HTERT RPE-1 (cell line): ENCODE measurements around the gene OSBPL6.
"Not testable (repeated sequence)": the region's sequence is repeated elsewhere in the genome, so short reads cannot be mapped to it uniquely, and the experiment has no call there.

Experiments
- in situ Hi-C: fragments of 300-500 bp; cut with MboI; formaldehyde crosslinking; loops from 4 replicates; pipeline ENCODE4 v1.14.3; 2020; ENCODE audit warnings: low sequenced_read_pairs

The OSBPL6 gene

GRCh38 chr2:178193823-178194599 is at the start of gene OSBPL6:
TSS of gene OSBPL6 (plus strand) at chr2:178194512. CDS start at chr2:178306185, 111,673 bp downstream.
- in situ Hi-C loops: no loop called here

- in situ Hi-C loops: no loop called here
These were observed 42.3 kb upstream of the OSBPL6 start for GRCh38 chr2:178152033-178152432.

DNA sequence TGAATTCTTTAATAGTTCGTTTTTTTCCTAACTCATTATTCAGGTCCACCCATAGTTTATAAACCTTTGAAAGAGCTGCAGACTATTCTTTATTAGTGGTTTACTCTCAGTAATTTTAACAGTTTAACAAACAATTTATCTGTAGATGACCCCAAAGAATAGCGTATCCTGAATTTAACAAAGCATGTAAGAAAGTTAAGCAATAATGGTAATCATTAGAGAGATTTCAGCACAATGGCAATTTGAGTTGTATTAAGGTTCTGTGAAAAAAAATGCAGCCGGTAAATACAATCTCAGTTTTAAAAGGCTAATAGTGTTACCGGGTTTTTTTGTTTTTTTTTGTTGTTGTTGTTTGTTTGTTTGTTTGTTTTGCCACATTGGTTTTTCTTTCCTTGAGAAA is 41.8 kb upstream of the OSBPL6 start:
- in situ Hi-C loops: no loop called here

DNA sequence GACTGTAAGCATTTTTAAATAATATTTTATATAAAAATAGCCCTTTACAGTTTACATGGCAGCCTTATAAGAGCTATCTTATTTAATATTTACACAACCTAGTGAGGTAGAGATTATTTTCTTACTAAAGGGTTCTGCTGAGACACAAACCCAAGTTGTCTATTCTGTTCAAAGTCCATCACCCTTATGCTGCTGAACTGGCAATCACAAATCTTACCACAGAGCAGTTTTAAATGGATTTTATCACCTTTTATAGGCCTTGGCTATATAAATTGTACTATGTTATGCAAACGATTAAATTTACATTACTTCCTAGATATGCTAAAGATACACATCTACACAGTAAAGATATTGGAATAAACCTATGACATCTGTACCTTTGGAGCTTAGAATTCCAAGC is 41.3 kb upstream of the OSBPL6 start:
- in situ Hi-C loops: no loop called here

DNA sequence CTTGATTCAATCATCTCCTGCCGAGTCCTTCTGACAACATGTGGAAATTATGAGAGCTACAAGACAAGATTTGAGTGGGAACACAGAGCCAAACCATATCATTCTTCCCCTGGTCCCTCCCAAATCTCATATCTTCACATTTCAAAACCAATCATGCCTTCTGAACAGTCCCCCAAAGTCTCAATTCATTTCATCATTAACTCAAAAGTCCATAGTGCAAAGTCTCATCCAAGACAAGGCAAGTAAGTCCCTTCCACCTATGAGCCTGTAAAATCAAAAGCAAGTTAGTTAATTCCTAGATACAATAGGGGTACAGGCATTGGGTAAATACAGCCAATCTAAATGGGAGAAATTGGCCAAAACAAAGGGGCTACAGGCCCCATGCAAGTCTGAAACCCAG is 40.4 kb upstream of the OSBPL6 start:
- in situ Hi-C loops: not testable (repeated sequence)

DNA sequence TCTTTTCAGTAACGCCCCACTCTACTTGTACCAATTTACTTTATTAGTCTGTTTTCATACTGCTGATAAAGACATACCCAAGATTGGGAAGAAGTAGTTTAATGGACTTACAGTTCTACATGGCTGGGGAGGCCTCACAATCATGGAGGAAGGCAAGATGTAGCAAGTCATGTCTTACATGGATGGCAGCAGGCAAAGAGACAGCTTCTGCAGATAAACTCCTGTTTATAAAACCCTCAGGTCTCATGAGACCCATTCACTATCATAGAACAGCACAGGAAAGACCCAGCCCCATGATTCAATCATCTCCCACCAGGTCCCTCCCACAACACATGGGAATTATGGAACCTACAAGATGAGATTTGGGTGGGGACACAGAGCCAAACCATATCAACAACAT is 38.8 kb upstream of the OSBPL6 start:
- in situ Hi-C loops: no loop called here

GRCh38 chr2:178157574-178157973 is 36.7 kb upstream of the OSBPL6 start:
- in situ Hi-C loops: no loop called here

- in situ Hi-C loops: no loop called here
These were observed 34.3 kb upstream of the OSBPL6 start for GRCh38 chr2:178159966-178160365.

DNA sequence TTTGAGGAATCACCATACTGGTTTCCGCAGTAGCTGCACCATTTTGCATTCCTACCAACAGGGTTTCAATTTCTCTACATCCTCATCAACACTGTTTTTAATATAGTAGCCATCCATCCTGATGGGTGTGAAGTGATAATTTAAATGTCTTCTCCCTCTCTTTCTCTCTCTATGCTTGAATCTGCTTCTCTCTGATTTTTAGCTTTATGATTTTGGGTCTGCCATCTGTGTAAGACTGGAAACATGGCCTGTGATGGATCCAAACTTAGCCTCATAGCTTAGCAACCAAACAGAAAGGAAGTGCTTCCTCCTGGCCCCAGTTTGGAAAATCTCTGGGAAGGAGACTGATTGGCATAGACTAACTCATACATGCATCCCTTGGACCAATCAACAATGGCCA is 33.7 kb upstream of the OSBPL6 start:
- in situ Hi-C loops: no loop called here

DNA sequence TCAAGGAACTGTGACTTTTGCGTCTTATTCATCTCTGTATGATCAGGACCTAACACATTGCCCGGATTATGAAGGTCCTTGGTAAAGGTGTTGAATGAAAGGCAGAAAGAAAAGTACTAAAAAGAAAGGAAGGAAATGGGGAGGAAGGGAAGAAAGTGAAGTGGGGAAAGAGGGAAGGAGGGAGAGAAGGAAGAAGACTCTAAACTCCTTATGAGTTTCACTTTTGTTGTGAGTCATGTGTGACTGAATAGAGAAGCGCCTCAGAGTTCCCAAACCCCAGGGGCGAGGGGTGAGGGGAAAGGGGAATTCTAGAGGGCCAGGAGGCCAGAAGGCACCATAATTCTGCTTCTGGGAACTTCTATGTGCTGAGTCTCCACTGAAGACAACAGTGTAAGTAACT is 30.9 kb upstream of the OSBPL6 start:
- in situ Hi-C loops: no loop called here

- in situ Hi-C loops: no loop called here
These were observed 30.4 kb upstream of the OSBPL6 start for GRCh38 chr2:178163911-178164310.

GRCh38 chr2:178173657-178174056 is 20.7 kb upstream of the OSBPL6 start:
- in situ Hi-C loops: no loop called here

DNA sequence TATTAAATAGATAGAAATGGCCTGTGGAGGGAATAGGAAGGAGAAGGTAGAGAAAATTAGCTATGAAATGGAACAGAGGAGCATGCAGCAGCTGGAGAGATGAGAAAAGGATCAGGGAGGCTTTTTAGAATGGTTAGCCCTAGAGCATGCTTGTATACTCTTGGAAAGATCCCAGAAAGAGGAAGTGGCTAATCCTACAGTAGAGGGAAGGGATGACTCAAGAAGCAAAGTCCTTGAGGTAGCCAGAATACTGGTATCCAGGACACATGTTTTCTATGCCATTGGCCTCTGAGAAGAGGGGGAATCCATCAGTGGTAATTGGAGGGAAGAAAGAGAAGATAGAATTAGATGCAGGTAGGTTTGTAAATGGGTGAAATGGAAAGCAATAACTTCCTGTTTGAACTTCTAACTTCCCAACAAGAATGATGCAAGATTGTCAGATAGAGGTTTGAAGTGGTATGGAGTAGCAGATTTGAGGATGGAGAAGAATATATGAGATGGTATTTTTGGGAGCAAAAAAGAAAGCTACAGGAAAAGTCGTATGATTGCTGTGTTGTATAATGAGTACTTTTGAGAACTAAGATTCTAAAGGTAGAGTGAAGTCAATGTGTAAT is 17.1 kb upstream of the OSBPL6 start:
- in situ Hi-C loops: no loop called here

GRCh38 chr2:178180648-178181047 is 13.7 kb upstream of the OSBPL6 start:
- in situ Hi-C loops: not testable (repeated sequence)

- in situ Hi-C loops: no loop called here
These were observed 6.5 kb upstream of the OSBPL6 start for GRCh38 chr2:178187861-178188260.

DNA sequence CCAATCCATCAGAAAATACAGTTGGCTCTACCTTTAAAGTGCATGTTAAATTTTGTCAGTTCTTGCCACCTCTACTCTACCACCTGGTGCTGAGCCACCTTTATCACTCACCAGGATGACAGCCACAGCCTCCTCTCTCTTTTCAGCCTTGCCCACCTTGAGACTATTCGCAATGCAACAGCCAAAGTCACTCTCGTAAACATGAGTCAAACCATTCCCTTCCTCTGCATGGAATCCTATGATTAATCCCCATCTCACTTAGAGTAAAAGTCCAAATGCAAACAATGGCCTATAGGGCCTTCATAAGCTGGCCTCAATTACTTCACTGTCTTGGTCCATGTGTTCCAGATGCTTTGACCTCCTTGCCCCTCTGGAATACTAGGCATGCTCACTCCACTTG is 5.8 kb upstream of the OSBPL6 start:
- in situ Hi-C loops: no loop called here

DNA sequence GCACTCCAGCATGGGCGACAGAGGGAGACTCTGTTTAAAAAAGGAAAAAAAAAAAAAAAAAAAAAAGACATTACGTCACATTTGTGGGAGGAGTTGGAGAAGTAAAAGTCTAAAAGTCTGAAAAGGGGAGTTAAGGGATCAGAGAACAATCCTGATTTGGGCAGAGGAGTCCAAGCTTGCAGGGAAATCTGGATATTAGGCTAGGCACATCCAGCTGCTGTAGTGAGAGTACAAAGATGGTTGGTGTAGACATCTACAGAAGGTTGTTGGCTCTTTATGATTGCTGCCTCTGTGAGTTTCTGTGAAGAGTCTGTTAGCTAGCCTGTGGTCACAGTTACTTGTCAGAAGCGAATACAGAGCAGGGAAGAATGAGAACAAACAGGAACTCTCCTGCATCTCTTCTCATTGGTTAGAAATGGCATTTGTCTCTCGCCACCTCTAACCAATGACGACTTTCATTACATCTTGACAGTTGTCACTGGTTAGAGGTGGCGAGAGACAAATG is 3.3 kb upstream of the OSBPL6 start:
- in situ Hi-C loops: no loop called here

DNA sequence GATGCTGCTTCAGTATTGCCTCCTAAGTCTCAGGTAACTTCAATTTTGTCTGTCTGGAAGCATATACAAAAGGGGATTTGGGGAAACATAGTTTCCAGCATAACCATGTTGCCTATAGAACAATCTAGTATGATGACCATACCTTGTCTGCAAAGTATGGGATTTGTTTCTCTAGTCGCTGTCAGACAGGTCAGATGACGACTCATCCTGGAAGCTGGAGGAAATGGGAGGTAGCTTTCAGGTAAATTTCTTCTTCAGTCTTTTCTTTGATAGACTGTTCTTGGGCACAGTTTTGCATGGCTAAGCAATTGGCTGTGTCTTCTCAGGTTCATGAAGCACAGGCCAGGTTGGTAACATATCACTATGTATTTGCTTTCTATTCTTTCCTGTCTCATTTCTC is 2.8 kb upstream of the OSBPL6 start:
- in situ Hi-C loops: no loop called here

DNA sequence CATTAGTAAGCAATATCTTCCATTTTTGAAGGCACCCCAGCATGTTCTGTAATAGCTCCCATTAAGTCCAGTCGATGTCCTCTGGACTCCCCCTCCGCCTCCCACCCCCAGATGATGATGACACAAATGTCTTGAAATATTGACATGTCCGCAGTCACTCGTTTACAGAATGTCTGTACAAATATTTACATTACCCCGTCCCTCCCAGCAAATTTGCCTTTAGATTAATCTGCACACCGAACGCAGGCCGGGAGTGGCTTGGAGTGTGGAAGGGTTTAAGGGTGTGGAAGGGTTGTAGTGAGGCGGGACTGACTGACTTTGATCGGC is 853 bp upstream of the OSBPL6 start:
- in situ Hi-C loops: no loop called here

DNA sequence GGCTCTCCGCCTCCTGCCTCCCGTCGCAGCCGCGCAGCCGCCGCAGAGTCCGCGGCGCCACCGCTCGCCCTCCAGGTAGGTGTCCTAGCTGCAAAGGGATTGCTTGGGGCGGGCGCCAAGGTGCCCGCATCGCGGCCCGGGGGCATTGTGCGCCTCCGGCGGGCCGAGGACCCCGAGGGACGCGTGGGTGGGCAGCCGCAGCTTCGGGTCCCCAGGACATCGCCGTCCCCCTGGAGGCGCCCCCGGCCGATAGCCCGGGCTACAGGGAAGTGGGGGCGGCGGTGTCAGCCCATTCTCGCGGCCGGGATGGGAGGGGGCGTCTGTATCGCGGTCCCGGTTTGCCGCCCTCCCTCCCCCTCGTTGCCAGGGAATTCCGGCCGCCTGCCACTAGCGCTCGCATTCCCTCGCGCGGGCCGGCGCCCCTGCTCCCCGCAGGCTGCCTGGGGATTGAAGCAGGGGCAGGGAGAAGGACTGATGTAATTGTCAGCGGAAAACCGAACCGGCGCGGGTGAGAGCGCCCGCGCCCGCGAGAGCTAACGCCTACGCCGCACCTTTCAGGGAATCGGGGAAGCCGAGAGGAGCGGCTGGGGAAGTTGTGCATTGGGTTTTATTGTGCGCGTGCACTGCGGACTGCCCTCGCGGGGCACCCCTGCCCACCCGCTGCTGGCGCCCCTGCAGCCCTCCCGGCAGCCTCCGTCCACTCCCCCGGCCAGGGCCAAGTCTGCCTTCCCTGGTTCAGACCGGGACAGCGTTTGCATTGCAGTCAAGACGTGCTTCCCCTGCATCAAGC is 483 bp downstream of the OSBPL6 start:
- in situ Hi-C loops: no loop called here

DNA sequence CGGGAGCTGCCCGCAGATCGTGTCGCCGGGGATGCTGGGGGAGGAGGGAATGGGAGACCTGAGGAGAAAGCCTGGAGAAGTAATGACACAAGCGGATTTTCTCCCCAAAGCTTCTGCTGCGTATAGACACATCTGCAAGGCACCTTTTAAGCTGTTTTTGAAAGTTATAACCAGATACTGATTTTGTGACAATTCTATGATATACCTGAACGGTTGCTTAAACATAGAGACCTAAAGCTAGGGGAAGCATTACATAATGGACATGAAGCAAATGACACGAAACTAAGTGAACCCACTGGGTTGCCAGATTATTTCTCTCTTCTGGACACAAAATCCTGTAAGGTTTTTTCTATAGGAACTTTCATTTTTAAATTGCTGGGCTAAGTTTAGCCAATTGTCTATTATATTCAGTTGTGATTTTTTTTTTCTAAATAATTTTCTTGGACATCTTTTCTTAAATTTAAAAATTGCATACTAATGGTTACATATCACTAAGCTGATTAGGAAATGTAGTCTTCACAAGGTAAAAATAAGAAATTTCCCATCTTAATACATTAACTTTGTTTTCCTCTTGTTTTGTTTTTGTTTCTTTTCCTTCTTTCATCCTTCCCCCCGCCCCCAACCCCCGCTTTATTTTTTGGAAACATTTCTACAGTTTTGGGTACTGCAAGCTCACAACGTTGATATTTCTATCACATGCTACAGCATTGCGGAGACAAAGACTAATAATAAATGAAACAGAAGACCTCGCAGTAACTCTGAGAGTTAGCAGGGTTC is 1.3 kb downstream of the OSBPL6 start:
- in situ Hi-C loops: no loop called here
